Spinal cord (tissue), 10 donors: ENCODE results near the gene MYH11. TPM values are rescaled to one million over a fixed set of nuclear protein-coding genes. Genes with fewer than 3 reads are reported as not detected.
A peak's percentile ranks its signal among the peaks of the same experiment; 100 is the strongest.

Experiments used
- DNase-seq, 6 donors: peaks; one replicate each; pipeline versions ENCODE4 v3.0.0 to v3.0.0-alpha.2; 2013 to 2015; ENCODE audit warnings: low spot score in 6 of 6, low read depth in 4 of 6
- H3K27ac ChIP-seq: one replicate; pipeline ENCODE4 v1.5.1; 2013; ENCODE audit warnings: low read depth, low read length, control low read depth
- H3K27me3 ChIP-seq: one replicate; pipeline ENCODE4 v1.6.1; 2013; ENCODE audit warnings: low read length; ENCODE audit not compliant: control insufficient read depth, insufficient read depth
- H3K36me3 ChIP-seq: one replicate; pipeline ENCODE4 v1.6.1; 2013; ENCODE audit warnings: low read length; ENCODE audit not compliant: control insufficient read depth, insufficient read depth
- H3K4me1 ChIP-seq: one replicate; pipeline ENCODE4 v1.6.1; 2013; ENCODE audit warnings: low read length; ENCODE audit not compliant: control insufficient read depth, insufficient read depth
- H3K4me3 ChIP-seq: one replicate; pipeline ENCODE4 v1.5.1; 2013; ENCODE audit warnings: low read depth, low read length, control low read depth
- H3K9me3 ChIP-seq: one replicate; pipeline ENCODE4 v1.6.1; 2013; ENCODE audit warnings: low read length; ENCODE audit not compliant: control insufficient read depth, insufficient read depth
- WGBS: methylation state at CpG from one replicate; pipeline ENCODE4 v1.1.5; 2013; ENCODE audit warnings: missing lambda C conversion rate; ENCODE audit not compliant: insufficient coverage; 5-methylcytosine and 5-hydroxymethylcytosine counted together
- polyA plus RNA-seq, 2 donors: library from polyadenylated mRNA; unstranded; fragments of 120-200 nt; gene quantifications; one replicate each; pipeline ENCODE4 v1.2.1, GENCODE V29; 2013; ENCODE audit not compliant: insufficient read length in 2 of 2
- total RNA-seq, 2 donors: library from RNA; depleted of rRNA in 1 of 2; stranded (reverse); fragments of 120-200 nt in 1 of 2; fragments of >200 nt in 1 of 2; gene quantifications; one replicate each; pipeline versions ENCODE4 v1.2.3 to v1.2.4, GENCODE V29; 2013 to 2014
- donor health status: healthy.

The MYH11 gene
- total and polyA plus RNA-seq, 4 donors: 0.93 to 10.6 (median 3.5) TPM

DNA sequence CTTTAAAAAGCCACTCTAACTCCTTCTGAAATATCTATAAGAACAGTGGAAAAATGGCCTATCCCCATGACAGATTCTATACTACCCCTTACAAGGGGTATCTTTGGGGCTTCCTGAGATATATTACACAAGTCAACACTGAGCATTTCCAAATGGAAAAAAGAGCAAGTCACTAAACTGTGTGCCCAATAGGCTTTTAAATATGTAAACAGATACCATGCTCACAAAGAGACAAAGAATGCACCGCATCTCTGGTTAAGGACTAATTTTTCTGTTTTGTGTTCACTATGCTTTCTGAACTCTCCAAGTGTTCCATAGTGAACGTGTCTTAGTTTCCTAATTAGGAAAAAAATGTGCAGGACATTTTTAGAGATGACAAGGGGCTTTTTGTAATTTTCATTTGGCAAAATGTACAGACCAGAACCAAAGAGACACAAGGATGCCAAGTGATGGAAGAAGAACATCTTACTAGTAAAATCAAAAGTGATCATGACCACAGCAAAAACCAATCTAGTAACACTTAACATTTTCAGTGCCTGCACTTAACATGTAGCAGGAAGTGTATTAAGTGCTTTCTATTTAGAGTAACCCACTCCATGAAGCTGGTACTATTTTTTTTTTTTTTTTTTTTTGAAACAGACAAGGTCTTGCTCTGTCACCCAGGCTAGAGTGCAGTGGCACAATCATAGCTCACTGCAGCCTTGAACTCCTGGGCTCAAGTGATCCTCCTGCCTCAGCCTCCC lies 21.5 kb downstream of the MYH11 start:
- Histone ChIP-seq H3K27ac (no peak overlapping the region), H3K4me3 (no peak overlapping the region), H3K27me3 (no peaks in the 10 kb centered on the region), H3K36me3 (no peaks in the 10 kb centered on the region), H3K9me3 (peaks cover under 1% of the 10 kb centered on the region), H3K4me1 (no peaks in the 10 kb centered on the region)
- DNase-seq: no peak
- no CpG with 5 or more reads among the region's 2 CpGs for WGBS

DNA sequence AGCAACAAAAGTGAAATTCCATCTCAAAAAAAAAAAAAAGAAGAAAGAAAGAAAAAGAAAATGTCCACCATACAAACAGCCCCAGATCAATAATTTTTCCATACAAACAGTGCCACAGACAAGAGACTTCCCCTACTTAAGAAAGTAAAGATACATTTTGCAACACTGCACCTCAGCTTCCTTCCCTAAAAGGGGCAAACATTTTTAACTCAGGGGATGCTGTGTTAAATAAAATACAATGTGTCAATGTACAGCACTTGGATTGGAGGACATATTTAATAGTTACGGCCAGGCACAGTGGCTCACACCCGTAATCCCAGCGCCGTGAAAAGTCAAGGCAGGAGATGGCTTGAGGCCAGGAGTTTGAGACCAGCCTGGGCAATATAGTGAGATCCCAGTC lies 22.3 kb downstream of the MYH11 start:
- no peak for DNase-seq
- Histone ChIP-seq H3K9me3 (peaks cover 4% of the 10 kb centered on the region), H3K27me3 (no peaks in the 10 kb centered on the region), H3K4me3 (no peak overlapping the region), H3K4me1 (no peaks in the 10 kb centered on the region), H3K36me3 (no peaks in the 10 kb centered on the region), H3K27ac (no peak overlapping the region)
- WGBS: 95% methylated on average over 4 of the region's 4 CpGs

DNA sequence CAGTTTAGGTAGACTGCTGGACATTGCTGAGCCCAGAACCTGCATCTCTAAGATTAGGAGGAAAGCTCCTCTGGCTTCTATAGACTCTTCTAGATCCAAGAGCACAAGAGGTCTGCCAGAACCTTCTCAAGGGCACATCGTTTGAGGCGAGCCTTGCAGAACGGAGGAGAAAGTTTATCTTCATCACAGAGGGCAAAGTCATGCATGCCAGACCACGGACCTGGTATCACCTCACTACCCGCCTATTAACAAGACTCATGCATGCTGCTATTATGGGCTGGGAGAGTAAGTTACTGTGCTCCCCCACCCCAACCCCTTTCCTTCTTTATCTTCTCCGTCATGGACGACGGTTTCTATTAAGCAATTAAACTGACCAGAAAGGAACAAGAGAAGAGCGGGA lies 23.3 kb downstream of the MYH11 start:
- no peaks in the 10 kb centered on the region for H3K4me1 ChIP-seq
- no peak overlapping the region for H3K4me3 ChIP-seq
- no peaks in the 10 kb centered on the region for H3K36me3 ChIP-seq
- H3K27ac ChIP-seq: no peak overlapping the region
- no peaks in the 10 kb centered on the region for H3K27me3 ChIP-seq
- peaks cover 4% of the 10 kb centered on the region for H3K9me3 ChIP-seq
- WGBS: 90% methylated on average over 2 of the region's 9 CpGs
- no peak for DNase-seq

DNA sequence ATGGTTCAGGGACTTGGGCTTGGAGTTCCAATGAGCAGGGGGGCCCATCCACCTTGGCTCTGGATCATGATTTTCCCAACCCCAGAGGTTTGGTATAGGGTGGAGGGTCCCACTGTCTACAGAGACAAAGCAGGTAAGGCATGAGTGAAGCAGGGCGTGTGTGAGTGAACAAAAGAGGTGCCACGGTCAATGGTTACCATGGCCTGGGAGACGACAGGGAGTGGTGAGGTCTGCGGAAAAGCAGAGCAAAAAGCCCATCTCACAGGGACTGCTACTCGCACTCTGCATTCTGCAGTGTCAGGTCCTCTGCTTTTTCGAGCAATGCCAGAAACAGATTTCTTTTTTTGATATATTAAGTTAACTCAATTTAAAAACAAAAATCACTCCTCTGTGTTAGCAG lies 24.6 kb downstream of the MYH11 start:
- no peaks in the 10 kb centered on the region for H3K36me3 ChIP-seq
- peaks cover 4% of the 10 kb centered on the region for H3K9me3 ChIP-seq
- no peak overlapping the region for H3K27ac ChIP-seq
- no peaks in the 10 kb centered on the region for H3K27me3 ChIP-seq
- no peaks in the 10 kb centered on the region for H3K4me1 ChIP-seq
- 89% methylated on average over 3 of the region's 6 CpGs for WGBS
- no peak for DNase-seq
- no peak overlapping the region for H3K4me3 ChIP-seq

DNA sequence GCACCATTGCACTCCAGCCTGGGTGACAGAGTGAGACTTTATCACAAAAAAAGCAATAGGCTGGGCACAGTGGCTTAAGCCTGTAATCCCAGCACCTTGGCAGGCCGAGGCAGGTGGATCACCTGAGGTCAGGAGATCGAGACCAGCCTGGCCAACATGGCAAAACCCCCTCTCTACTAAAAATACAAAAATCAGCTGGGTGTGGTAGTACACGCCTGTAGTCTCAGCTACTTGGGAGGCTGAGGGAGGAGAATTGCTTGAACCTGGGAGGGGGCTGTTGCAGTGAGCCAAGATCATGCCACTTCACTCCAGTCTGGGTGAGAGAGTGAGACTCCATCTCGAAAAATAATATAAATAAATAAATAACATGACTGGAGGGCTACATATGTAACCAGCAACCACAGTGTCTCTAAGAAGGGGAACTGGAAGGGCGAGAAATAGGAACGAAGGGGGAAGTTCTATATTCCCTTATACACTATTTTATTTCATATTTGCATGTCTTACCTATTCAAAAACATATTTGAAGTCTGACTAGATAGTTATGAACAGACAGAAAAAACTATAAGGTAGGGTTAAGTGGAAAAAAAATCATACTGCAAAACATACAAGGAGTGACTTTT lies 25.9 kb downstream of the MYH11 start:
- no peak for DNase-seq
- Histone ChIP-seq H3K27ac (no peak overlapping the region), H3K27me3 (no peaks in the 10 kb centered on the region), H3K4me3 (no peak overlapping the region), H3K4me1 (no peaks in the 10 kb centered on the region), H3K9me3 (peaks cover 4% of the 10 kb centered on the region), H3K36me3 (no peaks in the 10 kb centered on the region)
- no CpG with 5 or more reads among the region's 6 CpGs for WGBS

DNA sequence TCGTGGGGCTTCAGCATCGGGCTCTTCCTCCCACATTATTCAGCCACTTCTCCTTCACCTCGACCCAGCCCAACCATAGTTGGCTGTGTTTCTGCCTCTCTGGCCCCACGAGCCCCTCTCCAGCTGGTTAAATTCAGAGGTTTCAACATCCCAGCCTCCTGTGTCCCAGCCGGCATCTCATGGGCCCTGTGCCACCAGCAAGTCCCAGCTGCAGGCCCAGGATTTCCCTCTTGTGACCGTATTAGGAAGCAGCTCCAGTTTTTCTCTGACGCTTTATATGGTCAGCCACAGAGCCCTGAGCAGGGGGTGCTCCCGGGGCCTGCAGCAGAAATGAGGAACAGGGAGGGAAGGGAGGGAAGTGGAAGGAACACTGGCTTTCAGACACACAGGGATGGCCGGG lies 27.4 kb downstream of the MYH11 start:
- no peak overlapping the region for H3K4me3 ChIP-seq
- WGBS: 49% methylated on average over 8 of the region's 9 CpGs
- H3K9me3 ChIP-seq: peaks cover 4% of the 10 kb centered on the region
- no peak overlapping the region for H3K27ac ChIP-seq
- no peaks in the 10 kb centered on the region for H3K4me1 ChIP-seq
- DNase-seq: peak in 1 of 6 donors; percentile 7
- H3K27me3 ChIP-seq: no peaks in the 10 kb centered on the region
- no peaks in the 10 kb centered on the region for H3K36me3 ChIP-seq

- H3K4me3 ChIP-seq: no peak overlapping the region
- no peaks in the 10 kb centered on the region for H3K27me3 ChIP-seq
- H3K36me3 ChIP-seq: no peaks in the 10 kb centered on the region
- H3K9me3 ChIP-seq: peaks cover 4% of the 10 kb centered on the region
- no peaks in the 10 kb centered on the region for H3K4me1 ChIP-seq
- 90% methylated on average over 4 of the region's 11 CpGs for WGBS
- no peak for DNase-seq
- H3K27ac ChIP-seq: no peak overlapping the region
These were observed 29.0 kb downstream of the MYH11 start for GRCh38 chr16:15827709-15828343.

- no peaks in the 10 kb centered on the region for H3K36me3 ChIP-seq
- DNase-seq: no peak
- no peaks in the 10 kb centered on the region for H3K27me3 ChIP-seq
- 96% methylated on average over 4 of the region's 7 CpGs for WGBS
- H3K27ac ChIP-seq: no peak overlapping the region
- H3K4me3 ChIP-seq: no peak overlapping the region
- peaks cover 4% of the 10 kb centered on the region for H3K9me3 ChIP-seq
- H3K4me1 ChIP-seq: no peaks in the 10 kb centered on the region
These were observed 29.5 kb downstream of the MYH11 start for GRCh38 chr16:15827299-15827698.

DNA sequence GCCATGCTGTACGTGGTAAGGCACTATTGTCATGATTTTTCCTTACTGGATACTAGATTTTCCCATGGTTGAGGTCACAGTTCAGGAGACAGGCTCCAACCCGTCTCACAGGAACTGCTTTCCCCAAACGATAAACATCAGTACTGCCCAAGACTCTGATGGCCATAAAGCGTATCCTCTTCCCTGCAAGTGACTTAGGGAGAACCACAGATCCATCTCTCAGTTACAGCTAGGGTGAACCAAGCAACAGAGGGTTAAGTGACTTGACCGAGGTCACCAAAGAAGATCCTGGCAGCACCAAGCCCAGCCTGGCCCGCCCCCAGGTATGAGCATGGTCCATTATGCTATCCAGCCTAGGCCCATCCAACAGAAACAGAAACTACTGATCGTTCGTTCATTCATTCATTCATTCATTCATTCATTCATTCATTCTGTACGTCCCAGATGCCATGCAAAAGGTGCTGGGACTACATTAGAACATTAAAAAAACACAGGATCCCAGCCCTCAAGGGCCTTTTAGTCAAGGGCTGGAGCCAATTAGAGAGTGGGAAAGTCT lies 31.0 kb downstream of the MYH11 start:
- H3K9me3 ChIP-seq: peaks cover 4% of the 10 kb centered on the region
- 82% methylated on average over 8 of the region's 9 CpGs for WGBS
- no peak overlapping the region for H3K4me3 ChIP-seq
- DNase-seq: no peak
- H3K4me1 ChIP-seq: no peaks in the 10 kb centered on the region
- no peaks in the 10 kb centered on the region for H3K27me3 ChIP-seq
- no peaks in the 10 kb centered on the region for H3K36me3 ChIP-seq
- H3K27ac ChIP-seq: no peak overlapping the region
